ENCODE measurements around the gene MCM9. TPM values are rescaled to one million over a fixed set of nuclear protein-coding genes. Genes with fewer than 3 reads are reported as not detected.

Gene MCM9
- total RNA-seq, 2 experiments from 2014 or later: 18.4 to 21.3 TPM

DNA sequence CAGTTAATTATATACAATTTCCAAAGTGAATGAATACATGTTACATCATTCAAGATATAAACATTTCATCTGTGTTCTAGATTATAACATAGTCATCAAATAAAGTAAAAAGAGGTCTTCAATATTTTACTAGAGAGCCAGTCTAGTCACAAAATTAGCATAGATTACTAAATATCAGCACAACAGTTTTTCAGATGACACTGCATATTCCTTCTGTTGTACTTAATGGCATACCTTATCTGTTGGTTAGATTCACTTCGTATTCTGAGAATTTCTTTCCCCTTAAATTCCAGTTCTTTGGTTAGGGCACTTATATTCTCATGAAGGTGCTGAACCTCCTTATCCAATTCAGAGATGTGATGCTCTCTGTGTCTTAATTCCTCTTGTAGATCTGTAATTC, 39.8 kb upstream of the MCM9 start:
- TF ChIP-seq, protein P1, sequence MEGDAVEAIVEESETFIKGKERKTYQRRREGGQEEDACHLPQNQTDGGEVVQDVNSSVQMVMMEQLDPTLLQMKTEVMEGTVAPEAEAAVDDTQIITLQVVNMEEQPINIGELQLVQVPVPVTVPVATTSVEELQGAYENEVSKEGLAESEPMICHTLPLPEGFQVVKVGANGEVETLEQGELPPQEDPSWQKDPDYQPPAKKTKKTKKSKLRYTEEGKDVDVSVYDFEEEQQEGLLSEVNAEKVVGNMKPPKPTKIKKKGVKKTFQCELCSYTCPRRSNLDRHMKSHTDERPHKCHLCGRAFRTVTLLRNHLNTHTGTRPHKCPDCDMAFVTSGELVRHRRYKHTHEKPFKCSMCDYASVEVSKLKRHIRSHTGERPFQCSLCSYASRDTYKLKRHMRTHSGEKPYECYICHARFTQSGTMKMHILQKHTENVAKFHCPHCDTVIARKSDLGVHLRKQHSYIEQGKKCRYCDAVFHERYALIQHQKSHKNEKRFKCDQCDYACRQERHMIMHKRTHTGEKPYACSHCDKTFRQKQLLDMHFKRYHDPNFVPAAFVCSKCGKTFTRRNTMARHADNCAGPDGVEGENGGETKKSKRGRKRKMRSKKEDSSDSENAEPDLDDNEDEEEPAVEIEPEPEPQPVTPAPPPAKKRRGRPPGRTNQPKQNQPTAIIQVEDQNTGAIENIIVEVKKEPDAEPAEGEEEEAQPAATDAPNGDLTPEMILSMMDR (IDR thresholded peaks at IDR 0.05): no peak
- H3K4me3 Mint-ChIP-seq: no peak overlapping the region
- CTCF ChIA-PET: interaction anchor here (0.8 to 7.7 kb wide), 2 partner anchors 36 to 136 kb away, joined by 3 to 95 read pairs; no protein-coding TSS in a partner anchor

DNA sequence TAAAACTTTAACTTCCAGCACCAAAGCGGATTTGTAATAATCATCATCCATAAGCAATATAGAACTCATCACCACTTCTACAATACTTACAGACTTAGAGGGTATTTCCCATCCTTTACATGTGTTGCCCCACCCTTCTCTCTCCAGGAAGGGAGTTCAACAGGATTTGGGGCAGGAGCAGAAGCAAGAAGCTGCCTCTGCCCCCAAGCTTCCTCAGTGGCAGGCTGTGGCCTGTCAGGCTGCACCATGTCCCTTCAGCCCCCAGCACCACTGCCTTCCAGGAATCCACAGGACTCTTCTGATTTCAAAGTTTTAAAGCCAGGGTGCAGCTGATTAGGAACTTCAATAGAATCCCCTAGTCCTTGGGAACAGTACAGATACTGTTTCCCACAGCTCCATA, 36.7 kb upstream of the MCM9 start:
- Mint-ChIP-seq H3K4me3 (no peak overlapping the region), H3K27ac (no peak overlapping the region), H3K27me3 (no peaks in the 10 kb centered on the region), H3K9me3 (no peaks in the 10 kb centered on the region), H3K36me3 (ENCODE audit: low read depth) (no peaks in the 10 kb centered on the region), H3K4me1 (ENCODE audit: low read depth) (no peaks in the 10 kb centered on the region)
- DNase-seq: no peak
- CTCF ChIA-PET: interaction anchor here (1.4 to 7.7 kb wide), 2 partner anchors 19 to 139 kb away, joined by 3 to 95 read pairs; no protein-coding TSS in a partner anchor
- TF ChIP-seq, protein P1 (IDR thresholded peaks at IDR 0.05): no peak
- ATAC-seq: no peak
- POLR2A ChIA-PET: no interaction called here
- intact Hi-C loops (cut with micrococcal nuclease): no loop called here

More for the DNA sequence above, 39.8 kb upstream of the MCM9 start:
- POLR2A ChIA-PET: no interaction called here
- DNase-seq: no peak
- intact Hi-C loops (cut with micrococcal nuclease): no loop called here
- no peak overlapping the region for H3K27ac Mint-ChIP-seq
- H3K4me1 Mint-ChIP-seq (ENCODE audit: low read depth): no peaks in the 10 kb centered on the region
- ATAC-seq: no peak
- H3K36me3 Mint-ChIP-seq (ENCODE audit: low read depth): no peaks in the 10 kb centered on the region
- H3K9me3 Mint-ChIP-seq: no peaks in the 10 kb centered on the region
- no peaks in the 10 kb centered on the region for H3K27me3 Mint-ChIP-seq

DNA sequence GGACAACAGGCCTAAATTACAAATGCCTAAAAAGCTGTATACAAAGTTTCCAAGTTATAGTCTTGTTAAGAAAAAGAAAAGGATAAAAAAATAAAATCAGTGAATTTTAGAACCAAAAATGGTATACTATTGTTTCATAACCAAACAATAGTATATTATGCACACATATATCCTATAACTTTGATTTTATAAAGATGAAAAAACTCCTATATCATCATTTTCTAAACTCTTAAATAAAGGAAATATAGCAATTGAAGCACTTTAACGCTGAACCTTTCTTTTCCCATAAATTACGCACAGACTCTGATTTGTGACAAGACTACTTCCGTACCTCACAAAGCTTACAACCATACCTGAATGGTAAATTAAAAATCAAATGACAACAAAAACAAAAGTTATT, 35.9 kb upstream of the MCM9 start:
- Mint-ChIP-seq H3K27me3 (no peaks in the 10 kb centered on the region), H3K36me3 (ENCODE audit: low read depth) (no peaks in the 10 kb centered on the region), H3K4me1 (ENCODE audit: low read depth) (no peaks in the 10 kb centered on the region), H3K9me3 (no peaks in the 10 kb centered on the region), H3K27ac (no peak overlapping the region), H3K4me3 (no peak overlapping the region)
- ChIA-PET POLR2A (no interaction called here), CTCF (interaction anchor here (1.3 to 7.7 kb wide), 4 partner anchors 18 to 159 kb away, joined by 3 to 95 read pairs (median 4); partner anchors contain the start of gene FAM184A)
- intact Hi-C loops (cut with micrococcal nuclease): no loop called here
- TF ChIP-seq, protein P1 (IDR thresholded peaks at IDR 0.05): no peak
- ATAC-seq (no peak), DNase-seq (no peak)

DNA sequence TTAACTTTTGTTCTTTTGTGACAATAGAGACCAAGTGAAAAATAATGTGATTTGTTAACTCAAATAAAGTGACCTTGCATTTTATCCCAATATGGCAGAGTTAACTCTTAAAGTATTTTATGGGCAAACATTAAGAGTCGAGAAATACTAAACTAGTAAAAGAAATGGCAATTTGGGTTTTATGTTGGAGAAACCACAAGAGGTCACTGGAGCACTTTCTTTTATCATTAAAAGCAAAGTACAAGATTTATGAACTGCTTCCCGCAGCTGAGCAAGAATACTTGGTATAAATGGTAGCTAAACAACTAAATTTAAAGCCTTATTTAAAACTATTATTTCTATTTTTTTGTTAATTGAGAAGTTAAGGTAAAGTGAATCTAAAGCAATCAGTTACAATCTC, 33.5 kb upstream of the MCM9 start:
- Mint-ChIP-seq H3K4me1 (ENCODE audit: low read depth) (no peaks in the 10 kb centered on the region), H3K27me3 (no peaks in the 10 kb centered on the region), H3K4me3 (no peak overlapping the region), H3K9me3 (no peaks in the 10 kb centered on the region), H3K36me3 (ENCODE audit: low read depth) (no peaks in the 10 kb centered on the region), H3K27ac (no peak overlapping the region)
- CTCF ChIA-PET: interaction anchor here (0.8 to 7.7 kb wide), 4 partner anchors 10 to 160 kb away, joined by 3 to 95 read pairs (median 4); no protein-coding TSS in a partner anchor
- TF ChIP-seq, protein P1 (IDR thresholded peaks at IDR 0.05): no peak
- intact Hi-C loops (cut with micrococcal nuclease): loop anchor here (2.0 kb wide), 1 partner anchor 142 kb away; no protein-coding TSS in a partner anchor
- DNase-seq: no peak
- ATAC-seq: no peak
- POLR2A ChIA-PET: no interaction called here

DNA sequence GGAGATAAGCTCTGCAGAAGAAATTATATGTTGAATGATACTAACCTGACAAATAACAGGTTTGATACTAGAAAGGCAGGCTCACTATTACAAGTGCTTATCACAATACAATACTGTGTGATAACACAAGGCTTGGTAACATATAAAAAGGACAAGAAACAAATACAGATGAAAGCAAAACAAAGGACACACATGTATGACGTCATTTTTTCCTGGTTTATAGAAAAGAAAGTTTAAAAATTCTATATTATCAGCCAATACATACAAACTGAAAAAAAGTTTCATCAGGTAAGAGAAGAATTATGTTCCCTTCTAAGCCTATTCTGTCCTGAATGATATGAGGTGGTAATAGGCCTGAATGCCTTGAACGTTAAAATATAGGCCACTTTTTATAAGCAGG, 32.3 kb upstream of the MCM9 start:
- TF ChIP-seq, protein P1 (IDR thresholded peaks at IDR 0.05): no peak
- Mint-ChIP-seq H3K4me1 (ENCODE audit: low read depth) (no peaks in the 10 kb centered on the region), H3K27ac (no peak overlapping the region), H3K9me3 (no peaks in the 10 kb centered on the region), H3K4me3 (no peak overlapping the region), H3K27me3 (no peaks in the 10 kb centered on the region), H3K36me3 (ENCODE audit: low read depth) (no peaks in the 10 kb centered on the region)
- ChIA-PET CTCF (interaction anchor here (0.7 to 7.7 kb wide), 3 partner anchors 56 to 143 kb away, joined by 3 to 95 read pairs (median 6); no protein-coding TSS in a partner anchor), POLR2A (no interaction called here)
- no peak for DNase-seq
- ATAC-seq: no peak
- intact Hi-C loops (cut with micrococcal nuclease): no loop called here

All from activated CD8-positive, alpha-beta T cell treated with anti-CD3 and anti-CD28 coated beads for 36 hours (primary cell).